Measurements from ENCODE around the gene ODAPH. TPM values are rescaled to one million over a fixed set of nuclear protein-coding genes. Genes with fewer than 3 reads are reported as not detected.

The ODAPH gene, protein sequence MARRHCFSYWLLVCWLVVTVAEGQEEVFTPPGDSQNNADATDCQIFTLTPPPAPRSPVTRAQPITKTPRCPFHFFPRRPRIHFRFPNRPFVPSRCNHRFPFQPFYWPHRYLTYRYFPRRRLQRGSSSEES
- total RNA-seq, result not detected in 2 replicates

DNA sequence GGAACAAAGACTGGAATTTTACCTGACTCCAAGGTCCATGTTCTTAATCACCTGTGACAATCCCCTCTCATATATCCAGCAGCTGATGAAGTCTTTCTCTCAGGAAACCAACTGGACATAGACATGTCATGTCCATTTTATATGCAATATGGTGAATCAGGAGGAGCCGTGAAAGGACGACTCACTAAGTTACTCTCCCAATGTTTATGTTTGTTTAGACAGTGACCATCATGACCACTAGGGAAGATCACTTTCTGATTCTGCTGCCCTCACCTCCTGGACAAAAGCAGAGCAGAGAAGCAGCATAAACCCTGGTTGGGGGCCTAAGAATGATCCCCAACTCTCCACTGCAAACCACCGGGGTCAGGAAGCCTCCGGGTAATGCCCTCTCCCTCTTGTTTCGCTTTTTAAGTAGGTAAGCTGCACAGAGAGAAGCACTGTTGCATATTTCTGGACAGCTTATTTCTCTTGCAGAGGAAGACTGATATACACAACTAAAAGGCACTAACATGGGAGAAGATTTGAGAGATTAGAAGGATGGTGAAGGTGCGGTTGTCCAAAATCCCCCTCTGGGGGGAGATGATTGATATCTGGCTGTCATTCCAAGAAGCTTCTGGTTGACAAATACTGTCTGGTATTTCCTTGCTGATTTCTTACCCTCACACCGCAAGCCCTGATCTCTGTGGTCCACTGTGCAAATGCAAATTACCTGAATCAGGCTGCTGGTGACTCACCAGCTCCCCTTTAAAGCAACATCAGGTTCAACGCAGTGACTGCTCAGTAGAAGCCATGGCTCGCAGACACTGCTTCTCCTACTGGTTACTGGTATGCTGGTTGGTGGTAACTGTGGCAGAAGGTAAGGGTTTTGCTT, at the start of gene ODAPH:
Gene ODAPH (plus strand): TSS at position 773 of the 871 bp plus-strand sequence. CDS start 17 bp downstream, at position 790.

DNA sequence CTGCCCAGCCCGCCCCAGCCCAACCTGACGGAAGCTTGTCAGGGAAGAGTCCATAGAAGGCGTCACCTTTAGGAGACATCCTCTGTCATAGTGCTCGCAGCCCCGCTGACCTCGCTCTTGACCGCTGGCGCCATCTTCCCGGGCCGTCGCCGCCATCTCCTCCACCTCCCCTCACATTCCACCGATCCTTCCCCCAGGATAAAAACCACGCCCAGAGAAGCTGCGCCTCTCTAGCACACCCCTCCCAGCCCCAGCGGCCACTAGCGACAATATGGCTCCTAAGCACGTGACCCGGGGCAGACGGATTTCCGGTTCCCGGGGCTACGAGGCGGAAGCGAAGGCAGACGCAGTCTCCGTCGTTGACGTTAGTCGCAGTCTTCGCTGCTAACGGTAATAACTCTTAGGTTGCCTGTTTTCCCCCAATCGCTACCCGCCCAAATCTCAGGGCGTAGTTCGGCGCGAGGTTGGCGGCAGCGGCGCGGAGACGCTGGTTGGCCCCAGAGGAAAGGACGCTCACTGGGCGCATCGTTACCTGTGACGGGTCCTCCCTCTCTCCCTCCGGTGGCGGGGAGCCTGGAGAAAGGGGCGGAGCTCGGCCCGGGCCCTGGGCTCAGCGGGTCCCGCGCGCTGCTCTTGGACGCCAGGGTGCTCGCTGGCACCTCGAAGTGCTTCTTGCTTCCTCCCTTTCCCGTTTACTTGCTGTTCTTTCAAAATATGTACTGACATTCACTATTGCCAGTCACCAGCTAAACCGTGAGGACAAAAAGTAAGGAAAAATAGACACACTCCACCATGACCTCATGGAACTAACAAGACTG, 41.5 kb upstream of the ODAPH start, which contains the start of the genes RCHY1 and THAP6:
Gene RCHY1 (minus strand): TSS at position 273 of the 818 bp plus-strand sequence. CDS start 117 bp downstream, at position 156.
Gene THAP6 (plus strand): TSS at position 343 of the 818 bp plus-strand sequence. CDS start 980 bp downstream, outside the sequence.

Other genes starting within 250 kb of the ODAPH start
- 26.1 and 57.8 TPM in 2 replicates for gene RCHY1, start 41.7 kb upstream of the ODAPH start, total RNA-seq
- gene THAP6, start 41.6 kb upstream of the ODAPH start, total RNA-seq, result 3.7 and 7.7 TPM in 2 replicates
- gene CDKL2, start 74.5 kb downstream of the ODAPH start, total RNA-seq, result 0.06 and 0.16 TPM in 2 replicates
- 113 and 184 TPM in 2 replicates for gene G3BP2, start 117.3 kb downstream of the ODAPH start, total RNA-seq
- gene USO1, start 168.5 kb downstream of the ODAPH start, total RNA-seq, result 46.8 and 97.6 TPM in 2 replicates